Muscle of leg (tissue), 11 donors: ENCODE results near the gene WNT9A. TPM values are rescaled to one million over a fixed set of nuclear protein-coding genes. Genes with fewer than 3 reads are reported as not detected.

Experiments used
- DNase-seq: peaks from one replicate; pipeline ENCODE4 v3.0.0; 2013
- H3K27ac ChIP-seq: one replicate; pipeline ENCODE4 v1.5.1; 2013; ENCODE audit warnings: mild to moderate bottlenecking, low read length, control low read depth
- H3K27me3 ChIP-seq: one replicate; pipeline ENCODE4 v1.6.1; 2013; ENCODE audit warnings: low read length; ENCODE audit not compliant: control insufficient read depth, insufficient read depth
- H3K36me3 ChIP-seq: one replicate; pipeline ENCODE4 v1.6.1; 2013; ENCODE audit warnings: low read length; ENCODE audit not compliant: control insufficient read depth, insufficient read depth
- H3K4me1 ChIP-seq: one replicate; pipeline ENCODE4 v1.6.1; 2013; ENCODE audit warnings: low read length; ENCODE audit not compliant: control insufficient read depth, insufficient read depth
- H3K4me3 ChIP-seq: one replicate; pipeline ENCODE4 v1.5.1; 2013; ENCODE audit warnings: low read length, control low read depth
- H3K9me3 ChIP-seq: replicated peaks from 2 replicates; pipeline ENCODE4 v1.6.1; 2013; ENCODE audit warnings: low read depth, low read length; ENCODE audit not compliant: control insufficient read depth
- WGBS: methylation state at CpG from one replicate; pipeline ENCODE4 v1.1.5; 2013; ENCODE audit warnings: missing lambda C conversion rate; ENCODE audit not compliant: insufficient coverage; 5-methylcytosine and 5-hydroxymethylcytosine counted together
- polyA plus RNA-seq, 8 donors: library from polyadenylated mRNA; unstranded; fragments of 120-200 nt; gene quantifications; one replicate each; pipeline versions ENCODE4 v1.2.1 to v1.2.3, GENCODE V29; 2013; ENCODE audit warnings: inconsistent platforms in 1 of 8, low replicate concordance in 1 of 8; ENCODE audit not compliant: insufficient read length in 8 of 8, insufficient read depth in 1 of 8
- total RNA-seq: library from RNA; stranded (reverse); fragments of 120-200 nt; gene quantifications from one replicate; pipeline ENCODE4 v1.2.4, GENCODE V29; 2013

The WNT9A gene
- total and polyA plus RNA-seq, 9 donors: 4.6 to 10.2 (median 6.5) TPM

GRCh38 chr1:227909188-227909587 lies 38.5 kb downstream of the WNT9A start:
- Histone ChIP-seq H3K27me3 (no peaks in the 10 kb centered on the region), H3K27ac (no peak overlapping the region), H3K4me1 (peaks cover 33% of the 10 kb centered on the region), H3K9me3 (no peaks in the 10 kb centered on the region), H3K4me3 (no peak overlapping the region), H3K36me3 (no peaks in the 10 kb centered on the region)
- WGBS: 60% methylated on average over 1 of the region's 2 CpGs
- DNase-seq: no peak

GRCh38 chr1:227908359-227908758 lies 39.4 kb downstream of the WNT9A start:
- H3K4me3 ChIP-seq: no peak overlapping the region
- H3K27me3 ChIP-seq: no peaks in the 10 kb centered on the region
- peaks cover 33% of the 10 kb centered on the region for H3K4me1 ChIP-seq
- H3K36me3 ChIP-seq: no peaks in the 10 kb centered on the region
- WGBS: 42% methylated on average over 6 of the region's 7 CpGs
- no peak for DNase-seq
- no peak overlapping the region for H3K27ac ChIP-seq
- H3K9me3 ChIP-seq: no peaks in the 10 kb centered on the region

- WGBS: 87% methylated on average over 13 of the region's 13 CpGs
- Histone ChIP-seq H3K4me1 (peaks cover 32% of the 10 kb centered on the region), H3K4me3 (no peak overlapping the region), H3K9me3 (no peaks in the 10 kb centered on the region), H3K27me3 (no peaks in the 10 kb centered on the region), H3K27ac (no peak overlapping the region), H3K36me3 (no peaks in the 10 kb centered on the region)
- DNase-seq: no peak
Measured at GRCh38 chr1:227907439-227908015, 40.2 kb downstream of the WNT9A start.

GRCh38 chr1:227906550-227907071 lies 41.1 kb downstream of the WNT9A start:
- peaks cover 35% of the 10 kb centered on the region for H3K4me1 ChIP-seq
- no peaks in the 10 kb centered on the region for H3K36me3 ChIP-seq
- no peaks in the 10 kb centered on the region for H3K9me3 ChIP-seq
- H3K4me3 ChIP-seq: no peak overlapping the region
- 56% methylated on average over 1 of the region's 1 CpG for WGBS
- no peaks in the 10 kb centered on the region for H3K27me3 ChIP-seq
- DNase-seq: no peak
- H3K27ac ChIP-seq: no peak overlapping the region

DNA sequence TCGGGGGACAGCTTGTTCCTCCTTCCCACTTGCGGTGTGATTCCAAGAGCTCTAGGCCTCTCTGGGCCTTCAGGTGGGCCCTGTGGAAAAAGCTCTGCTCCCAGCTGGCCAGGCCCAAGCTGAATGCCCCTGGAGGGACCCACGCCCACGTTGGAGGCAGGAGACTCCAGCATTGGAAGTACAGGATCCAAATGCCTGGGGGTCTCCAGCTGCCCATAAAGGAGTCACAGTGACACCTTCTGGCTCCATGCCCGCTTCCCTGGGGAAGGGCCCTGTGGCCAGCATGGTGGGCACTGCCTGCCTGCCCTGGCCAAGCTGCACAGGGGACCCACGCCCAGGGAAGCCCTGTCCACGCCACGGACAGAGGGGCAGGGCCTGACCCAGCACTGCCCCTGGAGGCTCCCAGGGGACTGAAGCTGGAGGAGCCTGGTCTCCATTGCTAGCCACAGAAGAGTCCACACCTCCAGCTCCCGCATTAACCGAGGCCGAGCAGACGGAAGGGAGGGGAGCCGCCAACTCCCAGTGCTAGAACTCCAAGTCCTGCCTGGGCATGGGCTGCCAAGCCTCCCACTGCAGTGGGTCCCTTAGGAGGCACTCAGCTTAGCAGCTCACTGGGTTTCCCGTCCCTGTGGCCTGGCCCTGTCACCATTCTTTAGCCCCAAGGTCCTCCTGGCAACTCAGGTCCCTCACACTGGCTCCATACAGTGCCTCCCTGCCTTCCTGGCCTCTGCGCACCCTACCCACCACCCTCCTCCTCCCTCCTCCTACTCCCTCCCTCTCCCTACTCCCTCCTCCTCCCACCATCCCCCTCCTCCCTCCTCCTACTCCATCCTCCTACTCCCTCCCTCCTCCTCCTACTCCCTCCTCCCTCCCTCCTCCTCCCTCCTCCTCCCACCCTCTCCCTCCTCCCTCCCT lies 41.9 kb downstream of the WNT9A start:
- DNase-seq: no peak
- Histone ChIP-seq H3K36me3 (no peaks in the 10 kb centered on the region), H3K27me3 (no peaks in the 10 kb centered on the region), H3K4me1 (peaks cover 38% of the 10 kb centered on the region), H3K27ac (no peak overlapping the region), H3K9me3 (no peaks in the 10 kb centered on the region), H3K4me3 (no peak overlapping the region)
- 75% methylated on average over 12 of the region's 15 CpGs for WGBS

DNA sequence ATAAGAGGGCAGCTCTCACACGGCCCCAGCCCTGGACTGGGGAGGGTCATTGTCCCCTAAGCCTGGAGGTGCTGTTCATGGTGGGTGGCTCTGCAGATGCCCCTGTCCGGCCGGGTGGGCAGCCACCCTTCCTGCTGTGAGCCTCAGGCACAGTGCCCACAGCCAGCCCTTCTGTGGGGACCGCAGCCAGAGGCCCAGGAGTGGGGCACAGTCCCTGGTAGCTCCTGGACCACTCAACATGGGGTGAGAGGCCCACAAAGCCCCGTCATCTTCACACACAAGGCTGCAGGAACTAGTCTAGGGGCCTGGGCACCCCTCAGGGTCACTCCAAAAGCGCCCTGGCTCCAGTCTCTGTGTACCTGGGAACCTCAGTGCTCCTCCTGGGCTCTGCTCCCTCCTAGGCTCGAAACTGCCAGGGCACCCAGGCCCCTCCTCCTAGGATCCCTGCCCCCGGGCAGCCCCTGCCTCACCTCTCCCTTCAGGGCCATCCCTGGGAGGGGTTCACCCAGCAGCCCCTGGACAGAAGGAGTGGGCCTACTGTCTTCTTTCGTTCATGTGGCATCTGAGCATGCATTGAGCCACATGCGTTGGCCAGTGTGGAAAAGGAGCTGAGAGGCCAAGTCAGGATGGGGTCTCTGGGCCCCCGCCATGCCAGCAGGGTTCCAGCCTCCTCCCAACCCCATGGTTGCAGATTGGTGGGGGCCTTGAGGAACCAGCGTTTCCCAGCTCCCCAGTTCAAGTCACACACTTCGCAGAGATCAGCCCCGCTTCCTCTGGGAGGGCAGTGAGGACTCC lies 43.0 kb downstream of the WNT9A start:
- no peak overlapping the region for H3K4me3 ChIP-seq
- peaks cover 31% of the 10 kb centered on the region for H3K4me1 ChIP-seq
- no peak for DNase-seq
- no peak overlapping the region for H3K27ac ChIP-seq
- no peaks in the 10 kb centered on the region for H3K27me3 ChIP-seq
- 82% methylated on average over 10 of the region's 14 CpGs for WGBS
- no peaks in the 10 kb centered on the region for H3K36me3 ChIP-seq
- H3K9me3 ChIP-seq: no peaks in the 10 kb centered on the region

GRCh38 chr1:227903614-227904501 lies 43.9 kb downstream of the WNT9A start:
- H3K9me3 ChIP-seq: no peaks in the 10 kb centered on the region
- DNase-seq: peak; percentile 62
- no peaks in the 10 kb centered on the region for H3K27me3 ChIP-seq
- peaks cover 37% of the 10 kb centered on the region for H3K4me1 ChIP-seq
- no peak overlapping the region for H3K4me3 ChIP-seq
- H3K27ac ChIP-seq: no peak overlapping the region
- WGBS: 78% methylated on average over 19 of the region's 22 CpGs
- H3K36me3 ChIP-seq: no peaks in the 10 kb centered on the region

DNA sequence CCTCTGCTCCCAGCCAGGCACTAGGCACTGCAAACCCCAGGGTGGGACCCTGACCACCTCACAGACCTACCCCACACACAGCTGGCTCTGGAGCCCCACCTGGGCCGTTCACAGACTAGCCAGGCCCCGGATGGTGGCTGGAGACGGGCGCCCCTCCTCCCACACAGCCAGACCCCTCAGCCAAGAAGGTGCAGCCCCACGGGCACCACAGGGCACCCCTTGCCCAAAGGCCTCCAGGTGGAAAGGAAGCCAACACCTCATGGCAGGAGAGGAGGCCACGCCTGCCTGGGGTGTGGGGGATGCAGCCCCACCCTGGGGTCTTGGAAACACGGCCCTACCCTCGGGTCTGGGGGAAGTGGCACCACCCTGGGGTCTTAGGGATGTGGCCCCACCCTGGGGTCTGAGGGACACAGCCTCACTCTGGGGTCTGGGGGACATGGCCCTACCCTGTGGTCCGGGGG lies 44.6 kb downstream of the WNT9A start:
- Histone ChIP-seq H3K36me3 (no peaks in the 10 kb centered on the region), H3K4me3 (no peak overlapping the region), H3K27me3 (no peaks in the 10 kb centered on the region), H3K27ac (no peak overlapping the region), H3K4me1 (peaks cover 37% of the 10 kb centered on the region), H3K9me3 (no peaks in the 10 kb centered on the region)
- 94% methylated on average over 4 of the region's 9 CpGs for WGBS
- DNase-seq: no peak

- Histone ChIP-seq H3K4me3 (no peak overlapping the region), H3K27me3 (no peaks in the 10 kb centered on the region), H3K9me3 (no peaks in the 10 kb centered on the region), H3K27ac (no peak overlapping the region), H3K36me3 (no peaks in the 10 kb centered on the region), H3K4me1 (peaks cover 37% of the 10 kb centered on the region)
- no peak for DNase-seq
- WGBS: 77% methylated on average over 3 of the region's 9 CpGs
Measured at GRCh38 chr1:227902641-227902990, 45.1 kb downstream of the WNT9A start.
